Loucy (cell line): ENCODE measurements around the gene KIF17.
A peak's percentile ranks its signal among the peaks of the same experiment; 100 is the strongest.

Source experiments
- CTCF ChIP-seq: fragments of 200-600 bp; sonication (generic); conservative IDR thresholded peaks from 2 replicates; pipeline ENCODE4 v1.5.1; 2014; ENCODE audit warnings: mild to moderate bottlenecking, antibody characterized with exemption, low read length
- EZH2phosphoT487 ChIP-seq: fragments of 200-600 bp; IDR thresholded peaks from 2 replicates; pipeline ENCODE4 v1.6.1; 2018; ENCODE audit warnings: antibody characterized with exemption, mild to moderate bottlenecking, moderate library complexity, borderline replicate concordance

- peak; percentile 60 for TF ChIP-seq CTCF
- TF ChIP-seq EZH2phosphoT487: no peak
Observed at GRCh38 chr1:20732588-20733359, 15.0 kb upstream of the KIF17 start, which contains the start of gene SH2D5.
